Sigmoid colon (tissue), 7 donors: ENCODE results near the gene DCLK2. TPM values are rescaled to one million over a fixed set of nuclear protein-coding genes. Genes with fewer than 3 reads are reported as not detected.
A peak's percentile ranks its signal among the peaks of the same experiment; 100 is the strongest.

Source experiments
- DNase-seq: peaks from one replicate; pipeline ENCODE4 v3.0.0-alpha.2; 2019
- H3K27ac ChIP-seq, 4 donors: fragments of 200-600 bp; sonication (generic); one replicate each; pipeline ENCODE4 v1.5.1; 2016 to 2019; ENCODE audit warnings: mild to moderate bottlenecking in 1 of 4
- H3K27me3 ChIP-seq, 3 donors: fragments of 200-600 bp; sonication (generic); one replicate each; pipeline ENCODE4 v1.5.1; 2019; ENCODE audit warnings: mild to moderate bottlenecking in 1 of 3
- H3K36me3 ChIP-seq, 4 donors: fragments of 200-600 bp; sonication (generic); one replicate each; pipeline ENCODE4 v1.5.1; 2016 to 2019
- H3K4me1 ChIP-seq, 4 donors: fragments of 200-600 bp; sonication (generic); one replicate each; pipeline ENCODE4 v1.5.1; 2017 to 2019
- H3K4me3 ChIP-seq, 4 donors: fragments of 200-600 bp; sonication (generic); one replicate each; pipeline ENCODE4 v1.5.1; 2017 to 2019; ENCODE audit warnings: mild to moderate bottlenecking in 2 of 4, moderate library complexity in 1 of 4
- H3K9me3 ChIP-seq, 4 donors: fragments of 200-600 bp in 3 of 4; sonication (generic) in 3 of 4; one replicate each; pipeline versions ENCODE4 v1.5.1 to v1.6.1; 2013 to 2019
- EP300 ChIP-seq, 4 donors: sonication (generic); formaldehyde crosslinking; IDR thresholded peaks; one replicate each; pipeline ENCODE4 v1.6.1; 2017; ENCODE audit warnings: antibody characterized with exemption in 4 of 4
- POLR2A ChIP-seq, 2 donors: fragments of 450-650 bp; IDR thresholded peaks; one replicate each; pipeline ENCODE4 v1.6.1; 2016; ENCODE audit warnings: antibody characterized with exemption in 2 of 2, mild to moderate bottlenecking in 2 of 2, moderate library complexity in 2 of 2
- POLR2AphosphoS5 ChIP-seq, 4 donors: sonication (generic); formaldehyde crosslinking; IDR thresholded peaks; one replicate each; pipeline ENCODE4 v1.6.1; 2017; ENCODE audit warnings: antibody characterized with exemption in 4 of 4
- WGBS, 2 donors: extraction: QIAGEN DNeasy Blood & Tissue Kit; methylation state at CpG; one replicate each; pipeline ENCODE4 v1.1.7; 2013; 5-methylcytosine and 5-hydroxymethylcytosine counted together
- intact Hi-C: fragments of 100-400 bp; cut with DNase I; formaldehyde crosslinking; loops from one replicate; pipeline ENCODE4 v1.15.1; 2023
- polyA plus RNA-seq, 3 donors: library from polyadenylated mRNA; stranded (reverse); fragments of 200-250 nt; gene quantifications; one replicate each; pipeline ENCODE4 v1.2.3, GENCODE V29; 2013
- total RNA-seq, 4 donors: library from RNA; depleted of rRNA; stranded (reverse); fragments of >200 nt; gene quantifications; one replicate each; pipeline ENCODE4 v1.1.0, GENCODE V29; 2016
- TF ChIP-seq, protein P1 (sequence below), 4 experiments: fragments of 450-650 bp in 3 of 4; fragments of 200-600 bp in 1 of 4; IDR thresholded peaks; one replicate each; pipeline ENCODE4 v1.5.1; 2016 to 2019; ENCODE audit warnings: antibody characterized with exemption in 4 of 4, mild to moderate bottlenecking in 3 of 4, moderate library complexity in 2 of 4
- donor health status: healthy with polysubstance abuse.
- donor health status: Bipolar disorder and iron deficiency.
- donor health status: healthy.

DCLK2 gene
- total and polyA plus RNA-seq, 7 donors: 0.69 to 30.7 (median 9.4) TPM

DNA sequence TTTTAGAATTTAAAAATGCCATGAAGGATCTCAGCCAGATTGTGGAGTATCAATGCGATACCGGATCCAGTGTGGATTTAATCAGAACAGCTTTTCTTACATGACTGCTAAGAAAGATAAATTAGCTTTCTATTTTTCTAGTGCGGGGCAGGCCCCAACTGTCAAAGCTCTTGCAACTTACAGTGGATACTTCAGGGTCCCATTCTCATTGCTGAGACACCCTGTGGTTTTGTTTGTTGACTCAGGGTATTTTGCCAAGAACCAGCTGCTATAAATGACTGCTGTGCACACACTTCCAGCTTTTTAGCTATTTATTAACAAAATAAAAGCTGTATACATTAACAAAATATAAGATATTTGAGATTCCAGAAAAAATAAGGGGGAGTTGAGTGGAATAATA, 166.4 kb downstream of the DCLK2 start:
- intact Hi-C loops: loop anchor here (10.0 kb wide), 1 partner anchor 620 kb away; no protein-coding TSS in a partner anchor
- TF ChIP-seq POLR2AphosphoS5 (IDR thresholded peaks at IDR 0.05) (no peak), EP300 (IDR thresholded peaks at IDR 0.05) (no peak), POLR2A (IDR thresholded peaks at IDR 0.05) (no peak)
- TF ChIP-seq, protein P1, sequence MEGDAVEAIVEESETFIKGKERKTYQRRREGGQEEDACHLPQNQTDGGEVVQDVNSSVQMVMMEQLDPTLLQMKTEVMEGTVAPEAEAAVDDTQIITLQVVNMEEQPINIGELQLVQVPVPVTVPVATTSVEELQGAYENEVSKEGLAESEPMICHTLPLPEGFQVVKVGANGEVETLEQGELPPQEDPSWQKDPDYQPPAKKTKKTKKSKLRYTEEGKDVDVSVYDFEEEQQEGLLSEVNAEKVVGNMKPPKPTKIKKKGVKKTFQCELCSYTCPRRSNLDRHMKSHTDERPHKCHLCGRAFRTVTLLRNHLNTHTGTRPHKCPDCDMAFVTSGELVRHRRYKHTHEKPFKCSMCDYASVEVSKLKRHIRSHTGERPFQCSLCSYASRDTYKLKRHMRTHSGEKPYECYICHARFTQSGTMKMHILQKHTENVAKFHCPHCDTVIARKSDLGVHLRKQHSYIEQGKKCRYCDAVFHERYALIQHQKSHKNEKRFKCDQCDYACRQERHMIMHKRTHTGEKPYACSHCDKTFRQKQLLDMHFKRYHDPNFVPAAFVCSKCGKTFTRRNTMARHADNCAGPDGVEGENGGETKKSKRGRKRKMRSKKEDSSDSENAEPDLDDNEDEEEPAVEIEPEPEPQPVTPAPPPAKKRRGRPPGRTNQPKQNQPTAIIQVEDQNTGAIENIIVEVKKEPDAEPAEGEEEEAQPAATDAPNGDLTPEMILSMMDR (IDR thresholded peaks at IDR 0.05): no peak

GRCh38 chr4:150247184-150247583, 168.9 kb downstream of the DCLK2 start:
- H3K27me3 ChIP-seq: no peaks in the 10 kb centered on the region
- WGBS, 2 donors: 96 to 97% methylated on average over 7 of the region's 7 CpGs
- no peak overlapping the region for H3K4me3 ChIP-seq
- TF ChIP-seq EP300 (IDR thresholded peaks at IDR 0.05) (no peak), POLR2AphosphoS5 (IDR thresholded peaks at IDR 0.05) (no peak), POLR2A (IDR thresholded peaks at IDR 0.05) (no peak)
- TF ChIP-seq, protein P1 (IDR thresholded peaks at IDR 0.05): no peak
- no peak overlapping the region for H3K27ac ChIP-seq
- H3K36me3 ChIP-seq: peaks cover 0 to 26% (median 0%) of the 10 kb centered on the region in 4 donors
- H3K4me1 ChIP-seq: peaks cover 0 to 8% (median 7%) of the 10 kb centered on the region in 4 donors
- intact Hi-C loops: loop anchor here (10.0 kb wide), 1 partner anchor 618 kb away; no protein-coding TSS in a partner anchor
- DNase-seq: no peak
- H3K9me3 ChIP-seq: no peaks in the 10 kb centered on the region

More for the DNA sequence above, 166.4 kb downstream of the DCLK2 start:
- H3K4me3 ChIP-seq: no peak overlapping the region
- H3K9me3 ChIP-seq: no peaks in the 10 kb centered on the region
- H3K4me1 ChIP-seq: no peaks in the 10 kb centered on the region
- H3K27me3 ChIP-seq: no peaks in the 10 kb centered on the region
- 10 to 39% methylated on average over 3 of the region's 3 CpGs for WGBS, 2 donors
- no peak for DNase-seq
- H3K27ac ChIP-seq: no peak overlapping the region
- peaks cover 0 to 25% (median 0%) of the 10 kb centered on the region in 4 donors for H3K36me3 ChIP-seq

GRCh38 chr4:150248181-150248580, 169.9 kb downstream of the DCLK2 start:
- Histone ChIP-seq H3K9me3 (no peaks in the 10 kb centered on the region), H3K4me1 (peaks cover 0 to 13% (median 11%) of the 10 kb centered on the region in 4 donors), H3K4me3 (no peak overlapping the region), H3K27ac (no peak overlapping the region), H3K36me3 (peaks cover 0 to 26% (median 0%) of the 10 kb centered on the region in 4 donors), H3K27me3 (no peaks in the 10 kb centered on the region)
- intact Hi-C loops: loop anchor here (10.0 kb wide), 1 partner anchor 617 kb away; no protein-coding TSS in a partner anchor
- DNase-seq: no peak
- whole genome bisulfite sequencing, 2 donors: 88 to 95% methylated on average over 4 of the region's 4 CpGs
- TF ChIP-seq POLR2A (IDR thresholded peaks at IDR 0.05): no peak
- TF ChIP-seq, protein P1 (IDR thresholded peaks at IDR 0.05): no peak

DNA sequence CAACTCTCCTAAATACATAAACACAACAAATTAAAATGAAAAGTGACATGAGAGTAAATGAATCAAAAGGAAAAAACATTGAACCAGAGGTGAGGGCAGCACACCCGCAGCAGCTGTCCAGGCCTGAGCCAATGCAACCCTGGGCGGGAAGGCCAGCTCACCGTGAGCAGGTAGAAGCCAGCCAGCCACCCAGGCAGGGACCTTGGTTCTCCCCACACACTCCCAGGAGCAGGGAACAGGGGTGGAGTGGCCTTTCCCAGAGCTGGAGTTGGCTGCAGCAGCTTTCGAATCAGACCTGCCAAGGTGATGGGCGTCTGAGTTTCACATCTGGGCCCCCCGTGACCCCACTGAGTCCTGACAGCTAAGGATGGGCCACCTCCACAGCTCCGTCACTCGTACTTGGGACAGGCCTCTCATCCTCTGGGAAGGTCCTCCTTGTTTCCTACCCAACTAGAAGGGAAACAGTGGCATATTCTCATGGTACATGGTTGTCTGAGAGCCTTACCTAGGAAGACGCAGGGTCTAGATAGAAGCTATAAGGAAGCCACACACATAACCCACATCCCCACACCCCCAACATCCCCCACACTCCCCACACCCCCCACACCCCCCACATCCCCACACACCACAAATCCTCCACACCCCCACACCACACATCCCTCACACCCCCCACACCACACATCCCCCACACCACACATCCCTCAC, 172.2 kb downstream of the DCLK2 start:
- WGBS, 2 donors: 92 to 93% methylated on average over 9 of the region's 9 CpGs
- DNase-seq: no peak
- no peak for TF ChIP-seq POLR2A (IDR thresholded peaks at IDR 0.05)
- TF ChIP-seq POLR2AphosphoS5 (IDR thresholded peaks at IDR 0.05): no peak
- no peak for TF ChIP-seq EP300 (IDR thresholded peaks at IDR 0.05)
- TF ChIP-seq, protein P1 (IDR thresholded peaks at IDR 0.05): no peak
- H3K4me3 ChIP-seq: no peak overlapping the region
- intact Hi-C loops: no loop called here
- peaks cover 0 to 24% (median 18%) of the 10 kb centered on the region in 4 donors for H3K4me1 ChIP-seq
- no peaks in the 10 kb centered on the region for H3K27me3 ChIP-seq
- H3K36me3 ChIP-seq: peaks cover 0 to 34% (median 0%) of the 10 kb centered on the region in 4 donors
- no peaks in the 10 kb centered on the region for H3K9me3 ChIP-seq
- H3K27ac ChIP-seq: peak overlapping the region in 2 of 4 donors; percentile 43
